Loucy (cell line): Measurements from ENCODE around the gene TEX14.

Experiments
- H2AFZ ChIP-seq: fragments of 200-600 bp; sonication (generic); 2 replicates; pipeline ENCODE4 v1.6.0; 2016; ENCODE audit warnings: antibody characterized with exemption, mild to moderate bottlenecking, low read length, moderate library complexity
- H3F3A ChIP-seq: fragments of 200-600 bp; 2 replicates; pipeline ENCODE4 v1.6.0; 2016; ENCODE audit warnings: antibody characterized with exemption, low read depth, mild to moderate bottlenecking
- H3K27me3 ChIP-seq: fragments of 200-600 bp; sonication (generic); 2 replicates; pipeline ENCODE4 v1.6.1; 2014; ENCODE audit warnings: low read length, mild to moderate bottlenecking; ENCODE audit not compliant: insufficient read depth, poor library complexity, severe bottlenecking
- H3K36me3 ChIP-seq: fragments of 200-600 bp; sonication (generic); 2 replicates; pipeline ENCODE4 v1.6.1; 2016; ENCODE audit warnings: low read length; ENCODE audit not compliant: insufficient read depth
- H3K4me1 ChIP-seq: fragments of 200-600 bp; sonication (generic); 2 replicates; pipeline ENCODE4 v1.5.1; 2014; ENCODE audit warnings: low read length, mild to moderate bottlenecking; ENCODE audit not compliant: insufficient read depth, poor library complexity, severe bottlenecking
- H3K4me2 ChIP-seq: fragments of 200-600 bp; sonication (generic); 2 replicates; pipeline ENCODE4 v1.6.0; 2014; ENCODE audit warnings: antibody characterized with exemption, low read length, low read depth, mild to moderate bottlenecking; ENCODE audit not compliant: poor library complexity, severe bottlenecking
- H3K4me3 ChIP-seq: fragments of 200-600 bp; sonication (generic); 2 replicates; pipeline ENCODE4 v1.5.1; 2014; ENCODE audit warnings: low read length, mild to moderate bottlenecking, mixed read lengths; ENCODE audit not compliant: poor library complexity, severe bottlenecking
- H3K79me2 ChIP-seq: fragments of 200-600 bp; sonication (generic); 2 replicates; pipeline ENCODE4 v1.6.1; 2014; ENCODE audit warnings: low read length; ENCODE audit not compliant: insufficient read depth
- H3K9ac ChIP-seq: fragments of 200-600 bp; sonication (generic); 2 replicates; pipeline ENCODE4 v1.6.0; 2014; ENCODE audit warnings: mild to moderate bottlenecking, low read depth, low read length, moderate library complexity; ENCODE audit not compliant: poor library complexity, severe bottlenecking
- H3K9me2 ChIP-seq: fragments of 200-600 bp; sonication (generic); replicated peaks from 2 replicates; pipeline ENCODE4 v1.6.1; 2016; ENCODE audit warnings: low read depth, low read length, mixed read lengths
- H3K9me3 ChIP-seq: fragments of 200-600 bp; sonication (generic); 2 replicates; pipeline ENCODE4 v1.6.1; 2014; ENCODE audit warnings: mild to moderate bottlenecking, antibody characterized with exemption, low read length, low read depth; ENCODE audit not compliant: insufficient read depth
- H4K20me1 ChIP-seq: fragments of 200-600 bp; sonication (generic); 2 replicates; pipeline ENCODE4 v1.6.0; 2014; ENCODE audit warnings: antibody characterized with exemption, low read length, mild to moderate bottlenecking; ENCODE audit not compliant: insufficient read depth, poor library complexity, severe bottlenecking
- CTCF ChIP-seq: fragments of 200-600 bp; sonication (generic); conservative IDR thresholded peaks from 2 replicates; pipeline ENCODE4 v1.5.1; 2014; ENCODE audit warnings: mild to moderate bottlenecking, antibody characterized with exemption, low read length
- EZH2phosphoT487 ChIP-seq: fragments of 200-600 bp; IDR thresholded peaks from 2 replicates; pipeline ENCODE4 v1.6.1; 2018; ENCODE audit warnings: antibody characterized with exemption, mild to moderate bottlenecking, moderate library complexity, borderline replicate concordance

Gene TEX14

GRCh38 chr17:58706351-58707140 is 14.7 kb upstream of the TEX14 start:
- no peak overlapping the region for H2AFZ ChIP-seq
- H3K27me3 ChIP-seq = no peaks in the 10 kb centered on the region
- peaks cover 3% of the 10 kb centered on the region; the same call in 1 of the 2 replicates for H3K36me3 ChIP-seq
- no peak for TF ChIP-seq EZH2phosphoT487
- TF ChIP-seq CTCF = no peak
- H3F3A ChIP-seq = no peaks in the 10 kb centered on the region
- no peaks in the 10 kb centered on the region for H3K9me2 ChIP-seq
- H3K9ac ChIP-seq = no peak overlapping the region
- H3K4me2 ChIP-seq = no peak overlapping the region
- H3K79me2 ChIP-seq = no peaks in the 10 kb centered on the region
- H3K4me1 ChIP-seq = peaks cover 3% of the 10 kb centered on the region
- no peaks in the 10 kb centered on the region for H4K20me1 ChIP-seq
- H3K4me3 ChIP-seq = no peak overlapping the region
- no peaks in the 10 kb centered on the region for H3K9me3 ChIP-seq

GRCh38 chr17:58703916-58704286 is 12.1 kb upstream of the TEX14 start:
- H2AFZ ChIP-seq = no peak overlapping the region
- H3K36me3 ChIP-seq = 0 out of 2 replicates have a peak, but pooled peaks cover 5% of the 10 kb centered on the region
- TF ChIP-seq EZH2phosphoT487 = no peak
- TF ChIP-seq CTCF = no peak
- no peak overlapping the region for H3K4me3 ChIP-seq
- no peaks in the 10 kb centered on the region for H4K20me1 ChIP-seq
- H3K9me2 ChIP-seq = no peaks in the 10 kb centered on the region
- no peaks in the 10 kb centered on the region for H3K9me3 ChIP-seq
- no peaks in the 10 kb centered on the region for H3K27me3 ChIP-seq
- no peaks in the 10 kb centered on the region for H3K79me2 ChIP-seq
- peaks cover 3% of the 10 kb centered on the region for H3K4me1 ChIP-seq
- no peak overlapping the region for H3K4me2 ChIP-seq
- H3K9ac ChIP-seq = no peak overlapping the region
- no peaks in the 10 kb centered on the region for H3F3A ChIP-seq

GRCh38 chr17:58703137-58703915 is 11.5 kb upstream of the TEX14 start:
- Histone ChIP-seq H3F3A (no peaks in the 10 kb centered on the region), H3K4me2 (no peak overlapping the region), H2AFZ (no peak overlapping the region), H3K36me3 (0 out of 2 replicates have a peak, but pooled peaks cover 5% of the 10 kb centered on the region), H3K9me3 (no peaks in the 10 kb centered on the region), H4K20me1 (no peaks in the 10 kb centered on the region), H3K4me3 (no peak overlapping the region), H3K79me2 (no peaks in the 10 kb centered on the region), H3K9me2 (no peaks in the 10 kb centered on the region), H3K4me1 (peaks cover 3% of the 10 kb centered on the region), H3K27me3 (no peaks in the 10 kb centered on the region), H3K9ac (no peak overlapping the region)
- no peak for TF ChIP-seq EZH2phosphoT487
- no peak for TF ChIP-seq CTCF
